Neural cell (in vitro differentiated cells): Measurements from ENCODE around the gene EEF2K. TPM values are rescaled to one million over a fixed set of nuclear protein-coding genes. Genes with fewer than 3 reads are reported as not detected.

Source experiments
- H2AFZ ChIP-seq: fragments of 200-600, 300-800 bp; sonication (generic), shearing (Covaris generic); 2 replicates; pipeline ENCODE4 v1.6.0; 2014; ENCODE audit warnings: low read depth, mild to moderate bottlenecking, antibody characterized with exemption, low read length, moderate library complexity
- H3F3A ChIP-seq: fragments of 200-600 bp; shearing (Covaris generic); 2 replicates; pipeline ENCODE4 v1.6.1; 2016; ENCODE audit warnings: mild to moderate bottlenecking, moderate library complexity, mixed read lengths, antibody characterized with exemption, low read length; ENCODE audit not compliant: insufficient read depth, poor library complexity, severe bottlenecking
- H3K27ac ChIP-seq: fragments of 200-600, 300-800 bp; sonication (generic), shearing (Covaris generic); 2 replicates; pipeline ENCODE4 v1.5.1; 2014; ENCODE audit warnings: mild to moderate bottlenecking, low read length, moderate library complexity
- H3K27me3 ChIP-seq: fragments of 300-800, 200-600 bp; sonication (generic), shearing (Covaris generic); 2 replicates; pipeline ENCODE4 v1.6.0; 2014; ENCODE audit warnings: mild to moderate bottlenecking, low read depth, low read length, moderate library complexity; ENCODE audit not compliant: insufficient read depth
- H3K36me3 ChIP-seq: fragments of 300-800, 200-600 bp; sonication (generic), shearing (Covaris generic); 2 replicates; pipeline ENCODE4 v1.5.1; 2014; ENCODE audit warnings: mild to moderate bottlenecking, antibody characterized with exemption, low read length, moderate library complexity; ENCODE audit not compliant: insufficient read depth
- H3K4me2 ChIP-seq: fragments of 300-800, 200-600 bp; sonication (generic), shearing (Covaris generic); 2 replicates; pipeline ENCODE4 v1.6.0; 2014; ENCODE audit warnings: mild to moderate bottlenecking, low read length
- H3K4me3 ChIP-seq: fragments of 300-800, 200-600 bp; sonication (generic), shearing (Covaris generic); 2 replicates; pipeline ENCODE4 v1.5.1; 2014; ENCODE audit warnings: mild to moderate bottlenecking, low read length, moderate library complexity
- H3K79me2 ChIP-seq: fragments of 200-600 bp; shearing (Covaris generic); replicated peaks from 2 replicates; pipeline ENCODE4 v1.6.0; 2014; ENCODE audit warnings: mild to moderate bottlenecking, low read length, moderate library complexity; ENCODE audit not compliant: insufficient read depth
- H3K9ac ChIP-seq: fragments of 300-800, 200-600 bp; sonication (generic), shearing (Covaris generic); 2 replicates; pipeline ENCODE4 v1.6.1; 2016; ENCODE audit warnings: mild to moderate bottlenecking, low read length, mixed read lengths
- H3K9me2 ChIP-seq: fragments of 200-600 bp; shearing (Covaris generic); 2 replicates; pipeline ENCODE4 v1.6.1; 2016; ENCODE audit warnings: mild to moderate bottlenecking, low read length, mixed read lengths; ENCODE audit not compliant: insufficient read depth
- H3K9me3 ChIP-seq: fragments of 200-600, 300-800 bp; sonication (generic), shearing (Covaris generic); 2 replicates; pipeline ENCODE4 v1.6.1; 2016; ENCODE audit warnings: mild to moderate bottlenecking, mixed run types, low read length, moderate library complexity, mixed read lengths
- H4K20me1 ChIP-seq: fragments of 200-600 bp; shearing (Covaris generic); 2 replicates; pipeline ENCODE4 v1.6.1; 2016; ENCODE audit warnings: mild to moderate bottlenecking, mixed run types; ENCODE audit not compliant: insufficient read depth
- CTCF ChIP-seq: fragments of 450-650 bp; IDR thresholded peaks from 2 replicates; pipeline ENCODE4 v1.5.1; 2014; ENCODE audit warnings: antibody characterized with exemption, mild to moderate bottlenecking, moderate library complexity; ENCODE audit not compliant: poor library complexity, severe bottlenecking
- EP300 ChIP-seq: fragments of 450-650 bp; conservative IDR thresholded peaks from 2 replicates; pipeline ENCODE4 v1.6.1; 2014; ENCODE audit warnings: antibody characterized with exemption, mild to moderate bottlenecking, moderate library complexity; ENCODE audit not compliant: poor library complexity, severe bottlenecking
- EZH2 ChIP-seq: fragments of 200-600, 300-800 bp; shearing (Covaris generic), sonication (generic); IDR thresholded peaks from 2 replicates; pipeline ENCODE4 v1.6.1; 2014; ENCODE audit warnings: antibody characterized with exemption, low read length, borderline replicate concordance, mild to moderate bottlenecking; ENCODE audit not compliant: insufficient read depth, poor library complexity, severe bottlenecking
- MXI1 ChIP-seq: fragments of 450-650 bp; conservative IDR thresholded peaks from 2 replicates; pipeline ENCODE4 v1.6.1; 2014; ENCODE audit warnings: antibody characterized with exemption, mild to moderate bottlenecking; ENCODE audit not compliant: poor library complexity, severe bottlenecking
- POLR2AphosphoS5 ChIP-seq: IDR thresholded peaks from 2 replicates; pipeline ENCODE4 v1.6.1; 2012
- RAD21 ChIP-seq: fragments of 450-650 bp; conservative IDR thresholded peaks from 2 replicates; pipeline ENCODE4 v1.6.1; 2014; ENCODE audit warnings: antibody characterized with exemption, mild to moderate bottlenecking, moderate library complexity
- SMC3 ChIP-seq: fragments of 450-650 bp; conservative IDR thresholded peaks from 2 replicates; pipeline ENCODE4 v1.6.1; 2014; ENCODE audit warnings: antibody characterized with exemption, mild to moderate bottlenecking, moderate library complexity; ENCODE audit not compliant: poor library complexity
- TAF1 ChIP-seq: IDR thresholded peaks from 2 replicates; pipeline ENCODE4 v1.6.1; 2012; ENCODE audit warnings: low read depth
- polyA plus RNA-seq: library from polyadenylated mRNA; depleted of rRNA; stranded (reverse); fragments of >200 nt; gene quantifications from 2 replicates; pipeline ENCODE4 v1.2.3, GENCODE V29; 2014
- TF ChIP-seq, protein P1 (sequence below): IDR thresholded peaks from 2 replicates; pipeline ENCODE4 v1.6.1; 2012; ENCODE audit warnings: borderline replicate concordance

EEF2K gene
- polyA plus RNA-seq, 1 donor from 2014 or later: 7.2 TPM

DNA sequence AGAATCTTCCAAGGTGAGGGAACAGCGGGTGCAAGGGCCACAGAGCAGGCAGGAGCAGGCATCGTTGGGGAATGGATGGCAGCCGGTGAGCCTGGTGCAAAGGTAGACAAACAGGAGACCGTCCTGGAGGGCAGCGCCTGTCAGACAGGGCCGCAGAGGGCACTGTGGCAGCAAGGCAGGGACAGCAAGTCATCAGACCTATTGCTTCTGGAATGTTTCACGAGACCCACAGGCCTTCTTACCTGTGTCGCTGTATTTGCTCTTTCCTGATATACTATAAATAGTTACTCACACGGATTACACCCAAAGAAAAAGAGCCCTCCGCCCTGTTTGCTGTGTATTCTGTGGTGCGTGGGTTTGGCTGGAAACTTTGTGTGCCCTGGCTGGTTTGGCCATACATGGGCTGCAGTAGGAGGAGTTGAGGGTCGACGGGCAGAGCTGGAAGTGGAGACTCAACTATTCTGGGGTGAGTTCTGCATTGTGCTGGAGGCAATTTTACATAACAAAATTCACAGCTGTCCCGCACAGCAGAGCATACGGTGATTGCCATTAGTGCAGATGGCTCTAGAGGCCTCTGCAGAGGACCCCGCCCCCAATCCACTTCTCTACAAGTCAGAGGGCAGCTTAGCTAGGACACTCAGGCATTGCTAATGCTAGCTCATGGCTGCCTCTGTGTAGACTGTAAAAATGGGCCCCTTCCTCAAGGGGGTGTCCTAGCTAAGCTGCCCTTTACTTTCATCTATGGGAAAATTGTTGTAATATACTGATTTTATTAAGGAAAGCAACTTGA lies 72.6 kb downstream of the EEF2K start:
- H3K79me2 ChIP-seq: no peaks in the 10 kb centered on the region
- no peaks in the 10 kb centered on the region for H3K9me2 ChIP-seq
- no peaks in the 10 kb centered on the region for H4K20me1 ChIP-seq
- no peaks in the 10 kb centered on the region for H3K27me3 ChIP-seq
- H3K36me3 ChIP-seq: no peaks in the 10 kb centered on the region
- no peak overlapping the region for H3K9ac ChIP-seq
- no peak overlapping the region for H3K4me3 ChIP-seq
- H2AFZ ChIP-seq: no peak overlapping the region
- no peak overlapping the region for H3K27ac ChIP-seq
- no peaks in the 10 kb centered on the region for H3F3A ChIP-seq
- no peaks in the 10 kb centered on the region for H3K9me3 ChIP-seq
- no peak overlapping the region for H3K4me2 ChIP-seq
- TF ChIP-seq EP300: no peak
- TF ChIP-seq, protein P1, sequence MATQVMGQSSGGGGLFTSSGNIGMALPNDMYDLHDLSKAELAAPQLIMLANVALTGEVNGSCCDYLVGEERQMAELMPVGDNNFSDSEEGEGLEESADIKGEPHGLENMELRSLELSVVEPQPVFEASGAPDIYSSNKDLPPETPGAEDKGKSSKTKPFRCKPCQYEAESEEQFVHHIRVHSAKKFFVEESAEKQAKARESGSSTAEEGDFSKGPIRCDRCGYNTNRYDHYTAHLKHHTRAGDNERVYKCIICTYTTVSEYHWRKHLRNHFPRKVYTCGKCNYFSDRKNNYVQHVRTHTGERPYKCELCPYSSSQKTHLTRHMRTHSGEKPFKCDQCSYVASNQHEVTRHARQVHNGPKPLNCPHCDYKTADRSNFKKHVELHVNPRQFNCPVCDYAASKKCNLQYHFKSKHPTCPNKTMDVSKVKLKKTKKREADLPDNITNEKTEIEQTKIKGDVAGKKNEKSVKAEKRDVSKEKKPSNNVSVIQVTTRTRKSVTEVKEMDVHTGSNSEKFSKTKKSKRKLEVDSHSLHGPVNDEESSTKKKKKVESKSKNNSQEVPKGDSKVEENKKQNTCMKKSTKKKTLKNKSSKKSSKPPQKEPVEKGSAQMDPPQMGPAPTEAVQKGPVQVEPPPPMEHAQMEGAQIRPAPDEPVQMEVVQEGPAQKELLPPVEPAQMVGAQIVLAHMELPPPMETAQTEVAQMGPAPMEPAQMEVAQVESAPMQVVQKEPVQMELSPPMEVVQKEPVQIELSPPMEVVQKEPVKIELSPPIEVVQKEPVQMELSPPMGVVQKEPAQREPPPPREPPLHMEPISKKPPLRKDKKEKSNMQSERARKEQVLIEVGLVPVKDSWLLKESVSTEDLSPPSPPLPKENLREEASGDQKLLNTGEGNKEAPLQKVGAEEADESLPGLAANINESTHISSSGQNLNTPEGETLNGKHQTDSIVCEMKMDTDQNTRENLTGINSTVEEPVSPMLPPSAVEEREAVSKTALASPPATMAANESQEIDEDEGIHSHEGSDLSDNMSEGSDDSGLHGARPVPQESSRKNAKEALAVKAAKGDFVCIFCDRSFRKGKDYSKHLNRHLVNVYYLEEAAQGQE: no peak
- TF ChIP-seq RAD21: no peak
- no peak for TF ChIP-seq SMC3
- no peak for TF ChIP-seq EZH2
- TF ChIP-seq CTCF: no peak
- TF ChIP-seq POLR2AphosphoS5: no peak
- no peak for TF ChIP-seq TAF1
- TF ChIP-seq MXI1: no peak

- Histone ChIP-seq H3K9me3 (no peaks in the 10 kb centered on the region), H3K4me3 (no peak overlapping the region), H2AFZ (no peak overlapping the region), H3K9me2 (no peaks in the 10 kb centered on the region), H3K4me2 (no peak overlapping the region), H3K27ac (no peak overlapping the region), H3F3A (no peaks in the 10 kb centered on the region), H3K79me2 (no peaks in the 10 kb centered on the region), H3K27me3 (no peaks in the 10 kb centered on the region), H3K36me3 (no peaks in the 10 kb centered on the region), H3K9ac (no peak overlapping the region), H4K20me1 (no peaks in the 10 kb centered on the region)
- TF ChIP-seq CTCF (no peak), RAD21 (no peak), TAF1 (no peak), EZH2 (no peak), MXI1 (no peak)
- TF ChIP-seq, protein P1: no peak
Measured at GRCh38 chr16:22282254-22282892, 76.3 kb downstream of the EEF2K start.
